ENCODE data around the gene CDKN2B. TPM values are rescaled to one million over a fixed set of nuclear protein-coding genes. Genes with fewer than 3 reads are reported as not detected.
A peak's percentile ranks its signal among the peaks of the same experiment; 100 is the strongest.

Gene CDKN2B
- total RNA-seq, 4 donors from 2014 or later = 37.6 to 83.2 (median 55.0) TPM

- 4 to 5% methylated on average over 19 to 21 of the region's 21 CpGs for WGBS, 2 donors
- peak overlapping the region; percentile 17 for H3K4me3 ChIP-seq (ENCODE audit: low read depth, poor library complexity, severe bottlenecking)
- no peak for DNase-seq (ENCODE audit: low spot score in 2 of 2)
- intact Hi-C loops (cut with DNase I; ENCODE audit: low total_unique reads) = no loop called here
- TF ChIP-seq POLR2A (IDR thresholded peaks at IDR 0.05) = no peak
- TF ChIP-seq, protein P1, sequence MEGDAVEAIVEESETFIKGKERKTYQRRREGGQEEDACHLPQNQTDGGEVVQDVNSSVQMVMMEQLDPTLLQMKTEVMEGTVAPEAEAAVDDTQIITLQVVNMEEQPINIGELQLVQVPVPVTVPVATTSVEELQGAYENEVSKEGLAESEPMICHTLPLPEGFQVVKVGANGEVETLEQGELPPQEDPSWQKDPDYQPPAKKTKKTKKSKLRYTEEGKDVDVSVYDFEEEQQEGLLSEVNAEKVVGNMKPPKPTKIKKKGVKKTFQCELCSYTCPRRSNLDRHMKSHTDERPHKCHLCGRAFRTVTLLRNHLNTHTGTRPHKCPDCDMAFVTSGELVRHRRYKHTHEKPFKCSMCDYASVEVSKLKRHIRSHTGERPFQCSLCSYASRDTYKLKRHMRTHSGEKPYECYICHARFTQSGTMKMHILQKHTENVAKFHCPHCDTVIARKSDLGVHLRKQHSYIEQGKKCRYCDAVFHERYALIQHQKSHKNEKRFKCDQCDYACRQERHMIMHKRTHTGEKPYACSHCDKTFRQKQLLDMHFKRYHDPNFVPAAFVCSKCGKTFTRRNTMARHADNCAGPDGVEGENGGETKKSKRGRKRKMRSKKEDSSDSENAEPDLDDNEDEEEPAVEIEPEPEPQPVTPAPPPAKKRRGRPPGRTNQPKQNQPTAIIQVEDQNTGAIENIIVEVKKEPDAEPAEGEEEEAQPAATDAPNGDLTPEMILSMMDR (IDR thresholded peaks at IDR 0.05) = no peak
Measured at GRCh38 chr9:21974343-21974721, 34.8 kb downstream of the CDKN2B start.

DNA sequence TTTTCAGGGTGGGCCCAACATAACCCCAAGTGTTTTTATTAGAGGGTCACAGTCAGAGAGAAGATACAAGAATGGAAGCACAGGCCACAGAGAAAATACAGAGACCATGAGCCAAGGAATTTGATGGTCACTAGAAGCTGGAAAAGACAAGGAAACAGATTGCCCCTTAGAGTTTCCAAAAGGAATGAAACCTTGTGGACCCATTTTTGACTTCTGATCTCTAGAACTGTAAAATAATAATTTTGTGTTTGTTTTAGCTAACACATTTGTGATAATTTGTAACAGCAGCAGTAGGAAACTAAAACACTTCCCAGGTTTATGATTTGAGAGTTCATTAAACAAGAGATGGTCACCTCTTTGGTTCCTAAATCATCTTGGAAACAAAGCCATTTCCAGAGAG, 36.7 kb downstream of the CDKN2B start:
- intact Hi-C loops (cut with DNase I; ENCODE audit: low total_unique reads) = no loop called here
- DNase-seq (ENCODE audit: low spot score in 2 of 2) = no peak
- TF ChIP-seq POLR2A (IDR thresholded peaks at IDR 0.05) = no peak
- TF ChIP-seq, protein P1 (IDR thresholded peaks at IDR 0.05) = no peak

GRCh38 chr9:21970800-21971640, 38.1 kb downstream of the CDKN2B start:
- intact Hi-C loops (cut with DNase I; ENCODE audit: low total_unique reads) = no loop called here
- no peak overlapping the region for H3K4me3 ChIP-seq (ENCODE audit: low read depth, poor library complexity, severe bottlenecking)
- peak in 1 of 2 donors; percentile 81 for DNase-seq (ENCODE audit: low spot score in 2 of 2)
- TF ChIP-seq, protein P1 (IDR thresholded peaks at IDR 0.05) = no peak
- TF ChIP-seq POLR2A (IDR thresholded peaks at IDR 0.05) = no peak
- 11 to 14% methylated on average over 23 to 30 of the region's 45 CpGs for WGBS, 2 donors

More for the DNA sequence above, 36.7 kb downstream of the CDKN2B start:
- no peak overlapping the region for H3K4me3 ChIP-seq (ENCODE audit: low read depth, poor library complexity, severe bottlenecking)

DNA sequence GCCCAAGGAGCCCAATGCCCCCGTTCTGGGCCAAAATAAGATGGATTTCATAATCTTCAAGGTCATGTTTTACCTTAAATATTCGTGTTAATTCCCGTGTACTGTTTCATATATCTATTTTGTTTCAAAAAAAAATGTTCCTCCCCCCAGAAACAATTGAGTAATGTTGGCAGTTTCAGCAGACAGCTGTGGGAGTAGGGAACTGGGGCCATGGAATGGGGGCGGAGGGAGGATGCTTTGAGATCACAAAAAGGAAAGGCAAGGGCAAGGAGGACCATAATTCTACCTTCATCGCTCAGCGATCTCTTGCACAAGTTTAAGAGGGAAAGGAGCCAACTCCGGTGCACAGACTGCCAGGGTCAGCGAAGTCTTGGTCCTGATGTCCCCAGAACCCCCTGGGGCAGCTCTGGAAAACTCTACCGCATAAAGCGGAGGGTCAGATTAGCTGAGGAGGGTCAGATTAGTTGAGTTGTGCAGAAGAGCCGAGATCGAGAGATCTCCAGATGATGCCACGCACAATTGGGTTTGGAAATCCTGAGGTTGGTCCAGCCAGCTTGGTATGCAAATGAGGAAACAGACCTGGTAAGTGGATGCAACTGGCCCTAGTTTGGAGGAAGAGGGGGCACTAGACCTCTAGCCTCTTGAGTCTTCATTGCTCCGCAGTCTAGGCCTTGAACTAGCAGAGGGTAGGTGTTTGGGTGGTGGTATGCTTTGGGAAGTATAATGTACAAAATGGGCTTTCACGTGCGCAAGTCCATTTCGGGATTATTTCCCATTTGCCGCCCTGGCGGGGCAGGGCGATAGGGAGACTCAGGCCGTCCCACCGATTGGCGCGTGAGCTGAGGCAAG, 38.9 kb downstream of the CDKN2B start:
- no peak overlapping the region for H3K4me3 ChIP-seq (ENCODE audit: low read depth, poor library complexity, severe bottlenecking)
- DNase-seq (ENCODE audit: low spot score in 2 of 2) = peak in 1 of 2 donors; percentile 50
- intact Hi-C loops (cut with DNase I; ENCODE audit: low total_unique reads) = no loop called here
- no peak for TF ChIP-seq POLR2A (IDR thresholded peaks at IDR 0.05)
- TF ChIP-seq, protein P1 (IDR thresholded peaks at IDR 0.05) = no peak
- 14 to 19% methylated on average over 24 of the region's 24 CpGs for WGBS, 2 donors

- 12 to 13% methylated on average over 28 of the region's 28 CpGs for WGBS, 2 donors
- H3K4me3 ChIP-seq (ENCODE audit: low read depth, poor library complexity, severe bottlenecking) = no peak overlapping the region
- DNase-seq (ENCODE audit: low spot score in 2 of 2) = peak in 1 of 2 donors; percentile 79
- no peak for TF ChIP-seq POLR2A (IDR thresholded peaks at IDR 0.05)
- TF ChIP-seq, protein P1 (IDR thresholded peaks at IDR 0.05) = no peak
- intact Hi-C loops (cut with DNase I; ENCODE audit: low total_unique reads) = no loop called here
Measured at GRCh38 chr9:21969011-21969940, 39.8 kb downstream of the CDKN2B start.
